Measurements from ENCODE around the gene PSMD10. TPM values are rescaled to one million over a fixed set of nuclear protein-coding genes. Genes with fewer than 3 reads are reported as not detected.

PSMD10 gene
- total and polyA plus RNA-seq, 12 donors, result 21.1 to 112 (median 50.8) TPM

DNA sequence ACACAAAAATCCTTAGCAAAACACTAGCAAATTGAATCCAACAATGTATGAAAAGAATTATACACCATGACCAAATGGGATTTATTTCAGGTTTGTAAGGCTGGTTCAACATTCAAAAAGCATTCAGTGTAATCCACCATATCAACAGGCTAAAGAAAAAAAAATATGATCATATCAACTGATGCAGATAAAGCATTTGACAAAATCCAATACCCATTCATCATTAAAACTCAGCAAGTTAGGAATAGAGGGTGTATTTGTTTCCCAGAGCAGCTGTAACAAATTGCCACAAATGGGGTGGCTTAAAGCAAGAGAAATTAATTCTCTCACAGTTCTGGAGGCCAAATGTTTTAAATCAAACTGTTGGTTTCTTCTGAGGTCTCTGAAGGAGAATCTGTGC, 35.8 kb downstream of the PSMD10 start:
- Histone ChIP-seq H3K36me3 (replicated peaks in 1 of 2) (no peaks in the 10 kb centered on the region), H3K27me3 (peaks cover 5% of the 10 kb centered on the region), H3K4me3 (no peak overlapping the region), H3K9me3 (replicated peaks in 1 of 3) (no peaks in the 10 kb centered on the region), H3K4me1 (replicated peaks in 1 of 2) (no peaks in the 10 kb centered on the region), H3K27ac (no peak overlapping the region)
- TF ChIP-seq CTCF (IDR thresholded peaks at IDR 0.05), result no peak
- no peak for TF ChIP-seq POLR2A (IDR thresholded peaks at IDR 0.05)
- intact Hi-C loops (cut with DNase I), result no loop called here
- DNase-seq, result no peak

DNA sequence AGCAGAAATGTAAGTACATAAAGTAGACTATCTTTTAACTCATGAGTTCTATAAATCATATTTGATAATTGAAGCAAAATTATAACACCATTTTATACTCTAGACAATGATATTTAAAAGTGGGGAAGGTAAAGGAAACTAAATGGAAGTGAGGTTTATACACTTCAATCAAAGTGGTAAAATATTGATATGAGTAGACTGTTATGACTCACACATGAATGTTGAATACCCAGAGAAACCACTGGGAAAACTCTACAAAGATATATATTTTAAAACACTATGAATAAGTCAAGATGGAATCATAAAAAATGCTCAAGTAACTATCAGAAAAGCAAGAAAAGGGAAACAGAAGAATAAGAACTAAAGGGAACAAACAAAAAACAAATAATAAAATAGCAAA, 38.1 kb downstream of the PSMD10 start:
- no peak for TF ChIP-seq POLR2A (IDR thresholded peaks at IDR 0.05)
- TF ChIP-seq CTCF (IDR thresholded peaks at IDR 0.05), result no peak
- no peak for DNase-seq
- H3K9me3 ChIP-seq (replicated peaks in 1 of 3), result no peaks in the 10 kb centered on the region
- no peaks in the 10 kb centered on the region for H3K36me3 ChIP-seq (replicated peaks in 1 of 2)
- H3K27ac ChIP-seq, result no peak overlapping the region
- H3K4me3 ChIP-seq, result no peak overlapping the region
- intact Hi-C loops (cut with DNase I), result no loop called here
- peaks cover 5% of the 10 kb centered on the region for H3K27me3 ChIP-seq
- no peaks in the 10 kb centered on the region for H3K4me1 ChIP-seq (replicated peaks in 1 of 2)

DNA sequence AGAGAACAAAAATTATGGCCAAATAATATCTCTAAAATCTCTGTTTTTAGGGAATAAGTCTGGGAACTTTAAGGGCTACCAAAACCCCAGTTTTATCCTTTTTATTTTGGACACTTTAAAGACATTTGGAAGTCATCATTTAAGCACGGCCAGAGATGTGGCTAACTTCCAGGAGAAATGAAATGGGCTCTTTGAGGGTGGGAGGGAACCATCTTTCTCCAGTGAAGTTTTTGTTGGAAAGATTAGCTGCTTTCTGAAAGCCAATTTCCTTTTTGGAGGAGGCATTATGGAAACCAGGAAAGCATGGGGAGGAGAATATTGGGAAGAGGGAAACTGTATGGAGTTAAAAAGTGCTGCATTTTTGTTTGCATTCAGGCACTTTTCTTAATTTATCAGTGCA, 41.7 kb downstream of the PSMD10 start:
- no peaks in the 10 kb centered on the region for H3K9me3 ChIP-seq (replicated peaks in 1 of 3)
- H3K36me3 ChIP-seq (replicated peaks in 1 of 2), result no peaks in the 10 kb centered on the region
- H3K27me3 ChIP-seq, result peaks cover 9% of the 10 kb centered on the region
- intact Hi-C loops (cut with DNase I), result no loop called here
- no peaks in the 10 kb centered on the region for H3K4me1 ChIP-seq (replicated peaks in 1 of 2)
- no peak overlapping the region for H3K4me3 ChIP-seq
- no peak for DNase-seq
- TF ChIP-seq POLR2A (IDR thresholded peaks at IDR 0.05) (no peak), CTCF (IDR thresholded peaks at IDR 0.05) (no peak)
- WGBS, 4 donors, result 40 to 65% (median 61%) methylated on average over 1 of the region's 1 CpG
- no peak overlapping the region for H3K27ac ChIP-seq

GRCh38 chrX:108044554-108045256, 46.6 kb downstream of the PSMD10 start, which contains the start of gene VSIG1:
Gene VSIG1 (plus strand): TSS chrX:108045065. CDS start chrX:108045131, 66 bp downstream.
- H3K9me3 ChIP-seq (replicated peaks in 1 of 3), result no peaks in the 10 kb centered on the region
- DNase-seq, result no peak
- peaks cover 5% of the 10 kb centered on the region for H3K27me3 ChIP-seq
- intact Hi-C loops (cut with DNase I), result no loop called here
- 66 to 84% (median 74%) methylated on average over 9 to 10 of the region's 10 CpGs for WGBS, 4 donors
- H3K27ac ChIP-seq, result no peak within 1 kb of the TSS
- TF ChIP-seq CTCF (IDR thresholded peaks at IDR 0.05) (no peak), POLR2A (IDR thresholded peaks at IDR 0.05) (no peak)
- no peak within 1 kb of the TSS for H3K4me3 ChIP-seq
- no peaks in the 10 kb centered on the region for H3K4me1 ChIP-seq (replicated peaks in 1 of 2)
- H3K36me3 ChIP-seq (replicated peaks in 1 of 2), result no peaks in the 10 kb centered on the region

Data from adrenal gland (tissue), 12 donors.